ENCODE measurements around the gene RFT1.

- TF ChIP-seq CTCF (IDR thresholded peaks at IDR 0.05; ENCODE audit: low read depth, low read length): no peak
- no peak for TF ChIP-seq EZH2phosphoT487 (IDR thresholded peaks at IDR 0.05; ENCODE audit: low read depth)
Measured at GRCh38 chr3:53067567-53067966, 62.7 kb downstream of the RFT1 start.

All from OCI-LY3 (cell line).